Skeletal muscle cell (primary cell): ENCODE data around the gene FNDC3B.
"Not testable (repeated sequence)": the region's sequence is repeated elsewhere in the genome, so short reads cannot be mapped to it uniquely, and the experiment has no call there.

Experiments
- DNase-seq: peaks from one replicate; pipeline ENCODE4 v3.0.0-alpha.2; 2010; ENCODE audit warnings: low read depth
- H3K4me3 ChIP-seq: 2 replicates; pipeline ENCODE4 v1.5.1; 2011; ENCODE audit warnings: low read depth, mild to moderate bottlenecking, control low read depth, low read length, moderate library complexity

Gene FNDC3B

DNA sequence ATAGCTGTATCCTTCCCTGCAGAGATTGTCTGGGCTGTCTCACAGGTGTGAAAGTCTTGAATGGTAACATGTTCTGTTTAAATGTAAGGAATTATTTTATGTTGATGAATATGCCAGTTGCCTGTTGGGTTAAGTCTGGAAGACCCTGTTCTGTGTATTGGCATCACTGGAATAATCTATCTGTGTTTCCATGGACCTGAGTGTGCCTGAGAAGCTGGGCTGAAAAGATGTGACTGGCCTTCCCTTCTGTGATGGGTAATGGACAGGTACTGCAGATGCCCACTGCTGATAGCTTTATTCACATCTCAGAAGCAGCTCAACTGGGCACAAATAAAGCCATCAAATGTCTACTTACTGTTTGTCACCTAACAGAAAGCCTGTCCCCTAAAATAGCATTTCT lies 196.3 kb downstream of the FNDC3B start:
- no peak overlapping the region for H3K4me3 ChIP-seq
- no peak for DNase-seq

DNA sequence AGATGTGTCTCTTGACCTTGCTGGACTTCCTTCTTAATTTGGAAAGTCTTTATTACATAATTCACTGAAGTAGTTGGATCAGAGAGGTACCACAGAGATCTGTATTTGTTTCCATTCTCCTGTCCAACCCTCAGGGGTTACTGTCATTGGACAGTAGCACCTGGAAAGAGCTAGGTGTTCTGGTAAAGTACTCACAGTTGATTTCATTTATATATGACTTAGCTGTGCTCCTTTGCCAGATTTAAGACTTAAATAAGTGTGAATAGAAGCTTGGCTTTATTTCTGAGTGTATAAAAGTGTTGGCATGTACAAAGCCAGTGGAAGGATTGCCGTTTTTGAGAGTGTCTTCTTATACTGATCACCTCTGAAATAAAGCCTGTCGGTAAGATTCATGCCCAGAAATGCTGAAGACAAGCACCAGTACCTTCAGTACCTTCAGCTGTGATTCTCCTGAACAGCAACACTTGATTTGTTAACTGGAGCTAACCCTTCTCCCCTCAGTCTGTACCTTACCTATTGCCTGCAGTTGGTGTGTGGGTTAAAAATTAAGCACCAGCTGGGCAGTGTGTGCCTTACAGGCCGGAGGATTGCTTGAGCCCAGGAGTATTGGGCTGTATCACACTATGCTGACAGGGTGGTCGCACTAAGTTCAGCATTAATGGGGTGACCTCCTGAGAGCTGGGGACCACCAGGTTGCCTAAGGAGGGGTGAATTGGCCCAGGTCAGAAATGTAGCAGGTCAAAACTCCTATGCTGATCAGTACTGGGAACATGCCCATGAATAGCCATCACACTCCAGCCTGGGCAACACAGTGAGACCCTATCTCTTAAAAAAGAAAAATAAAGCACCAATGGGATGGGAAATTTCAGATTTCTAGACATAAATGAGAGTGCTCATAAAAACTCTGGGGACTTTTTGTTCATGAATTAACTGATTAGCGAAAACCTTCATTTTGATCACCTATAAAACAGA lies 197.7 kb downstream of the FNDC3B start:
- no peak for DNase-seq

GRCh38 chr3:172238188-172238587 lies 198.8 kb downstream of the FNDC3B start:
- DNase-seq: no peak
- H3K4me3 ChIP-seq: no peak overlapping the region

More for the DNA sequence above, 197.7 kb downstream of the FNDC3B start:
- H3K4me3 ChIP-seq: no peak overlapping the region

DNA sequence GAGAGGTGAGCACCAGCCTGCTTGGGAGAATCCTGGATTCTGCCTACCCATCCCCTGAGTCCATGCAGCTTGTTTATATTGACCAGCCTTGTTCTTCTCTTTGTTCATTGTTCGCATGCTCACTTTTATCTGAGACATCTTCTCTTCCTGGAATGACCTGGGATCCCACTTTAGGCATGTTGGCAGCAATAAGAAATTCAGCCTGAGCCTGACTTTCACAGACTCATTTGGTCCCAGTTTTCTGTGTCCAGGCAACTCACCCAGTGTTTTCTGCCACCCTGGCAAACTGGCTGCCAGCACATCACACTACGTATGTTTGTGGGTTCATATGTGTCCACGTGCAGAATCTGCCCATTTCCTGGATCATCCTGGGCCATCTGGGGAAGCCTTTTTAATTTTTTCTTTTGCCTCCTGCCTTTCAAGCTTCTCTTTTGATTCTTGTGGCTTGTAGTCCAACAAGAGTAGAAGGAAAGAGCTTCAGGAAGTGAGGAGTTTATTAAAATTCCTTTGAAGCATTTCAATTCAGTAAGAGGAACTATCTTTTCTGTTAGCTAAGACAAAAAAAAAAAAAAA lies 199.9 kb downstream of the FNDC3B start:
- no peak overlapping the region for H3K4me3 ChIP-seq
- DNase-seq: no peak

DNA sequence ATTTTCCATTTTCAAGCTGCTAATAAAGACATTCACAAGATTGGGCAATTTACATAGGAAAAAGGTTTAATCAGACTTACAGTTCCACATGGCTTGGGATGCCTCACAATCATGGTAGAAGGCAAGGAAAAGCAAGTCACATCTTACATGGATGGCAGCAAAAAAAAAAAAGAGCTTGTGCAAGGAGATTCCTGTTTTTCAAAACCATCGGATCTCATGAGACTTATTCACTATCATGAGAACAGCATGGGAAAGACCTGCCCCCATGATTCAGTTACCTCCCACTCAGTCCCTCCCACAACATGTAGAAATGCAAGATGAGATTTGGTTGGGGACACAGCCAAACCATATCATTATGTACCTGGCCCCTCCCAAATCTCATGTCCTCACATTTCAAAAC lies 202.0 kb downstream of the FNDC3B start:
- H3K4me3 ChIP-seq: no peak overlapping the region
- no peak for DNase-seq

- DNase-seq: not testable (repeated sequence)
Observed at GRCh38 chr3:172242471-172242870, 203.1 kb downstream of the FNDC3B start.

GRCh38 chr3:172243376-172243775 lies 204.0 kb downstream of the FNDC3B start:
- not testable (repeated sequence) for DNase-seq, H3K4me3 ChIP-seq

More at GRCh38 chr3:172242471-172242870, 203.1 kb downstream of the FNDC3B start:
- H3K4me3 ChIP-seq: not testable (repeated sequence)

DNA sequence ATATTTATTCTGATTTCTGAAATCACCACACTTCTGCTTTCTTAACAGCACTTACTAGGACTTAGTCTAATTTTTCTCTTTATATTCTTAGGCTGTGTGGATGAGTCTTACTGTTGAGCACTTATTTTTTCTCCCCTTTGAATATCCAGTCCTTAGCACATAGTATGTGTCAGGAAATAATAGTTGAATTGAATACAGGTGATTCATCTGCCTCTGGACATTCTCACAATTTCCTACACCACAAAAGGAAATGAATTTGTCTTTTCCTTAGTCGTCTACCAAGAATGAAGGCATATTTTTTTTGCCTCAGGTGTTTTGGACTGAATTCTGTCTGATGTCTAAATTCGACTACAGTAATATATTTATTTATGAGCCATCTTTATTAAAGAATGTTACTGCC lies 204.6 kb downstream of the FNDC3B start:
- no peak for DNase-seq
- H3K4me3 ChIP-seq: no peak overlapping the region

DNA sequence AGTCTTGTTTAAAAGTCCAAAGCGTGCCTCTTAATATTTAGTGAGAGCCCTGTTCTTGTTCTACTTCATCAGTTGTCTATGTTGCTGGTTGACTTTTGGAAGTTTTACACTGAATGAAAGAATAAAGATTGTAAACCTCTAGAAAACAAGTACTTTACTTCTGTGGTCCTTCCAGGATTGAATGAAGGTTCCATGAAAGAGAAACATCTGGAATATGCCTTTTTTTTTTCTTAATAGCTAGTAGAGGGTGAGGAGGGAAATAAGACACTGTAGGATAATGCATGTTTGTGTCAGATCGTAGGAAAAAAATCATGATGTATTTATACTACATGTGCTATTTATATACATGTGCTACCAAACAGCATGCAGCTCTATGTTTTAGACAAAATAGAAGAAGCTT lies 205.9 kb downstream of the FNDC3B start:
- H3K4me3 ChIP-seq: no peak overlapping the region
- no peak for DNase-seq

GRCh38 chr3:172246107-172246844 lies 206.9 kb downstream of the FNDC3B start:
- no peak overlapping the region for H3K4me3 ChIP-seq
- no peak for DNase-seq

GRCh38 chr3:172247525-172248274 lies 208.3 kb downstream of the FNDC3B start:
- no peak for DNase-seq
- no peak overlapping the region for H3K4me3 ChIP-seq

DNA sequence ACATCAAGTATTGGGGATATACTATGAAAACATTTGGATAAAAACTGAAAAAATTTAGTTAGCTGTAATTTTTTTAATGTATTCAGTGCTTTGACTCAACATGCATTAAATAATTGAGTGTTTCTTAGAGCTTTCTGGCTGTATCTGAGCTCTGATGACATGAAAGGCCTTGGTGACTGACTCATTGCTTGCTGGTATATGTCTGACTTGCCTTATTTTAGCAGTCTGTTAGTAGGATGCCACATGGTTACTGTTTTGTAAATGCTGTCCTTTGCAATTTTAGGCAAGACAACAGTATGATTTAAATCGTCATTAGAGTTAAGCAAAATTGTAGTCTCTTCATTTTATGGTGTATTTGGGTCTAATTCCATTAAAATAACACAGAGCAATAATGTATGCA lies 209.7 kb downstream of the FNDC3B start:
- no peak overlapping the region for H3K4me3 ChIP-seq
- DNase-seq: no peak

DNA sequence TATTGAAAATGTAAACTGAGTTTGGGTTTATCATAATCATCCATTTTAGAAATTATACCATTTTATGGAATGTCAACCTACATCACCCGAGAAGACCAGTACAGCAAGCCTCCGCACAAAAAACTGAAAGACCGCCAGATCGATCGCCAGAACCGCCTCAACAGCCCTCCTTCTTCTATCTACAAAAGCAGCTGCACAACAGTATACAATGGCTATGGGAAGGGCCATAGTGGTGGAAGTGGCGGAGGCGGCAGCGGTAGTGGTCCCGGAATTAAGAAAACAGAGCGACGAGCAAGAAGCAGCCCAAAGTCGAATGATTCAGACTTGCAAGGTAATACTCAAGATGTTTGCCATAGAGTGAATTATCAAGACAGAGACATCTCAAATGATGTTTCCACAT lies 211.8 kb downstream of the FNDC3B start:
- no peak overlapping the region for H3K4me3 ChIP-seq
- no peak for DNase-seq

- DNase-seq: no peak
- H3K4me3 ChIP-seq: no peak overlapping the region
Observed at GRCh38 chr3:172253200-172253599, 213.8 kb downstream of the FNDC3B start.

GRCh38 chr3:172254542-172254941 lies 215.2 kb downstream of the FNDC3B start:
- no peak for DNase-seq

GRCh38 chr3:172255321-172255720 lies 215.9 kb downstream of the FNDC3B start:
- H3K4me3 ChIP-seq, DNase-seq: not testable (repeated sequence)

More at GRCh38 chr3:172254542-172254941, 215.2 kb downstream of the FNDC3B start:
- H3K4me3 ChIP-seq: no peak overlapping the region

- H3K4me3 ChIP-seq: no peak overlapping the region
- DNase-seq: peak; percentile 39
Observed at GRCh38 chr3:172256101-172256734, 216.8 kb downstream of the FNDC3B start.

DNA sequence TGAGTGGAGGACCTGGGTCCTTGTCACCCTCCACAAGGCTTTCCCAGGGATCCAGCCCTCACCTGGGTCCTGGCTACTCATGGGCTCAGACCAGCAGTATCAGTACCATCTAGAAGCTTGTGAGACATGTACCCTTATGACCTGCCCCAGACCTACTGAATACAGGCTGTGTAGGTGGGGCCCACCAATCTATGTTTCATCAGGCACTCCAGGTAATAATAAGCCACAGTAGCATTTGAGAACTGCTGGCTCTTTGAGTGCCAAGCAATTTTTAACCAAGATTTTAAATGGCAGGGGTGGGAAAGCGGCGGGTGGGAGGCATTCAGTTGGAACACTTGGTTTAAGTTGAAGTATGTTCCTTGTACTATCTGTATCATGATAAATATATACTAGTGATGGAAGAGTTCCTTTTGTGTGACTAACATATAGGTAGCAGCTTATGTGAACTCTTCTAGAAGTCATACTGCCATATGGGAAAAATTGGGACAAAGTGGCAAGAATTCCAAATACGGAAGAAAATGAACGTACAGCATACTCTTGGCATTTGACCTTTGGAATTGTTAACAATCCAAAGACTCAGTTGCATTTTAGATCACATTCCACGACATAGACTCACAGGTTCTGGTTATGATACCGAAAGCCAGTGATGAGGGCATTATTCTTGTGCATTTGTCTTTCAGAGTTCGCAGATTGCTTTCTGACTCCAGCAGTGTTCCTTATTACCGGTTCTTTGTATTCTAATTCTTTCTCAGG lies 218.4 kb downstream of the FNDC3B start:
- DNase-seq: no peak
- H3K4me3 ChIP-seq: no peak overlapping the region
